GM20431 (cell line): ENCODE results near the gene UNC13C.

ENCODE experiments used
- in situ Hi-C: fragments of 300-500 bp; cut with MseI, MboI; formaldehyde crosslinking; loops from one replicate; pipeline ENCODE4 v1.15.0; 2020; ENCODE audit warnings: low sequenced_read_pairs; ENCODE audit not compliant: unreplicated experiment

The UNC13C gene

GRCh38 chr15:54273928-54274327 lies 295.7 kb downstream of the UNC13C start:
- in situ Hi-C loops: no loop called here

GRCh38 chr15:54277834-54278233 lies 299.6 kb downstream of the UNC13C start:
- in situ Hi-C loops: no loop called here

- in situ Hi-C loops: no loop called here
These were observed 302.5 kb downstream of the UNC13C start for GRCh38 chr15:54280726-54281125.

GRCh38 chr15:54282228-54282836 lies 304.1 kb downstream of the UNC13C start:
- in situ Hi-C loops: no loop called here

GRCh38 chr15:54288049-54288448 lies 309.8 kb downstream of the UNC13C start:
- in situ Hi-C loops: no loop called here

GRCh38 chr15:54289590-54290136 lies 311.4 kb downstream of the UNC13C start:
- in situ Hi-C loops: no loop called here

- in situ Hi-C loops: no loop called here
These were observed 320.2 kb downstream of the UNC13C start for GRCh38 chr15:54298396-54298795.

- in situ Hi-C loops: no loop called here
These were observed 326.1 kb downstream of the UNC13C start for GRCh38 chr15:54304321-54304720.

GRCh38 chr15:54305138-54305537 lies 326.9 kb downstream of the UNC13C start:
- in situ Hi-C loops: no loop called here

- in situ Hi-C loops: no loop called here
These were observed 329.1 kb downstream of the UNC13C start for GRCh38 chr15:54307252-54307902.

- in situ Hi-C loops: no loop called here
These were observed 329.7 kb downstream of the UNC13C start for GRCh38 chr15:54307926-54308325.

- in situ Hi-C loops: no loop called here
These were observed 334.3 kb downstream of the UNC13C start for GRCh38 chr15:54312528-54312927.

- in situ Hi-C loops: no loop called here
These were observed 343.2 kb downstream of the UNC13C start for GRCh38 chr15:54321426-54321825.

GRCh38 chr15:54322341-54322740 lies 344.1 kb downstream of the UNC13C start:
- in situ Hi-C loops: no loop called here

GRCh38 chr15:54345301-54345700 lies 367.1 kb downstream of the UNC13C start:
- in situ Hi-C loops: no loop called here

GRCh38 chr15:54345827-54346226 lies 367.6 kb downstream of the UNC13C start:
- in situ Hi-C loops: no loop called here

GRCh38 chr15:54347082-54347827 lies 369.0 kb downstream of the UNC13C start:
- in situ Hi-C loops: no loop called here

- in situ Hi-C loops: no loop called here
These were observed 375.5 kb downstream of the UNC13C start for GRCh38 chr15:54353726-54354125.

GRCh38 chr15:54354341-54354740 lies 376.1 kb downstream of the UNC13C start:
- in situ Hi-C loops: no loop called here

GRCh38 chr15:54364961-54365360 lies 386.7 kb downstream of the UNC13C start:
- in situ Hi-C loops: no loop called here

GRCh38 chr15:54373332-54373731 lies 395.1 kb downstream of the UNC13C start:
- in situ Hi-C loops: no loop called here
